NCI-H226 (cell line): ENCODE results near the gene MBTPS2.
"Not testable (repeated sequence)": the region's sequence is repeated elsewhere in the genome, so short reads cannot be mapped to it uniquely, and the experiment has no call there.

Experiments used
- DNase-seq: peaks from one replicate; pipeline ENCODE4 v3.0.0-alpha.2; 2015

MBTPS2 gene

GRCh38 chrX:21863241-21863640 is 23.8 kb downstream of the MBTPS2 start:
- no peak for DNase-seq

- DNase-seq = no peak
These were observed 26.0 kb downstream of the MBTPS2 start for GRCh38 chrX:21865436-21865835.

GRCh38 chrX:21870494-21870893 is 31.1 kb downstream of the MBTPS2 start:
- DNase-seq = no peak

DNA sequence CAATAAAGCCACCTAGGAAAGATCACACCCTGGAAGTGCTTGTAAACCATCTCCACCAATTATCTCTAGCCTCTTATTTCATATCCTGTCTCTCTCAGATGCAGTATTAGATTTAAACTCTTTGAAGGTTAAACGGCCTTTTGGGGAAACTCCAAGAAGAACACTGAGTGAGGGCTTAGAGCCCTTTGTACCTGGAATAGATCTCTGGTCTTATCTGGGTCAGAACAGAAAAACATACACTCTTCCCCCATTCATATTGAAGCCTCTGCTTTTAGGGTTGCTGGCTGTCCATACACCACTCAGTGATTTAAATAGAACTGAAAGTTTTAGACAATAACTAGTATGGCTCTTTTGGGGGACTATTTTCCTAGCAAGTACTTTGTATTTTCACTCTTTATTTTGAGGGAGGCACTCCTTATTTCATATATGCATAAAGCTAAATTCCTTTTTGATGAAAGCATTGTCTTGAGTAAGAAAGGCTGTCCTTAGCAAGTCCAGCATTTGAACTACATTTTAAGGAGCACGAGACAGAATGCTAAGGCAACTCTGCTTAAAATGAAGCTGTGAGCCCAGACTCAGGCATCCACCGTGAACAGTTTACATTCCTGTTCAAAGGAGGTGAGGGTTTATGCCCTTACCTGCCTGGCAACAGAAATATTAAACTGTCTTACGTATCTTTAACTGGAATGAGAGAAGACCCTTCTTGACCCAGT is 33.8 kb downstream of the MBTPS2 start:
- no peak for DNase-seq

DNA sequence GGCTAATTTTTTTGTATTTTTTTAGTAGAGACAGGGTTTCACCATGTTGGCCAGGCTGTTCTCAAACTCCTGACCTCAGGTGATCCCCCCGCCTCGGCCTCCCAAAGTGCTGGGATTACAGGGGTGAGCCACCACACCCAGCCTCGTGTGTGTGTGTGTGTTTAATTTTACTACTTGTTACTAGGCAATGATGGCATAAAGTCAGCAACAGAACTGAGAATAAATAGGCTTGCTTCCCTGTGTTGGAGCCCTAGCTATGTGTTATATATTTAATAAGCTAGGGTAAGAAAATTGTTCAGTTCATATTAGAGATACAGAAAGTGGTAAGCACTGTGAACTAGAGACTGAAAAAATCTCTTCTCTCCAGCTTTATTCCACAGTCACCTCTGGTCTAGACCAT is 34.8 kb downstream of the MBTPS2 start:
- not testable (repeated sequence) for DNase-seq

GRCh38 chrX:21875013-21875412 is 35.6 kb downstream of the MBTPS2 start:
- no peak for DNase-seq

DNA sequence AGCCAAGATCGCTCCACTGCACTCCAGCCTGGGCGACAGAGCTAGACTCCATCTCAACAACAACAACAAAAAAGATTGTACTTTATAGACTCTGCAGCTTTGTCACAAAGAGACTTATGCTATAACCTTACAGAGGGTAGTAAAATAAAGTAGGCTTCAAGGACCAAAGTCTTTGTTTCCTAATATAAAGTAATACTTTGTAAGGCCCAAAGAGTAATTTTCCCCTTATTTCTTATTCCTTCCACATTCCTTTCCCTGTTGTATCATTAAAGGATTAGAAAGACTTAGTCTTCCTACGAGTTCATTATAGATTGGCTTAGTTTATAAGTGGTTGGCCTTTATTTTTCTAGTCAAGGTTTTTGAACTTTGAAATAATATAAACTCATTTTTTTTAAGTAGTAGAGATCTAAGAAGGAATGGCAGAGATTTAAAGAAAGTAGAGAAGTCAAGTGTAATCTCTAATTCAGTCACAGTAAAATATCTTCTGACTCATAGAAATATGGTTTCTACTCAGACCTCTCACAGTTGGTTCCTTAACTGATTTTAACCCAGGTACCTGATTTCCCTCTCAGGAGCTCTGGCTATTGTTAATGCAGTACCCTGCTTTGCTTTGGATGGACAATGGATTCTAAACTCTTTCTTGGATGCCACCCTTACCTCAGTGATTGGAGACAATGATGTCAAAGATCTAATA is 42.6 kb downstream of the MBTPS2 start:
- DNase-seq = no peak

GRCh38 chrX:21883258-21883657 is 43.8 kb downstream of the MBTPS2 start:
- DNase-seq = no peak

GRCh38 chrX:21885568-21885967 is 46.2 kb downstream of the MBTPS2 start:
- DNase-seq = peak; percentile 59

DNA sequence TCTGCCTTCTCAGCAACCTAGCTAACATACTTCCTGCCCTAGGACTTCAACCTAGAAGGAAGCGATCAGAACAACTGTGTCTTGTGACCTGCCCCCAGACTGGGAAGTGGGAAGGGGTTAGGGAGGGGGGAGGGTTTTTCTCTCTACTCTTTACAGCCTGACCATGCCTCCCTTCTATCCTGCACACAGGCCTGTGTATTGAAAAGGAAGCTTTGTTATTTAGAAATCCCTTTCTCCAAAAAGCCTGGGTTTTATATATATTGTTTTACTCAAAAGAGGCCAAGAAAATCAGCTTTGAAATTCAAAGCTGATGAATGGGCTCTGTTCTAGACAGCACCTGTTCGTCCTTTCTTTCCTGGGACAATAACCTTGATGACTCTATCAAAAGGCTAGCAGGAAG is 65.9 kb downstream of the MBTPS2 start:
- no peak for DNase-seq

GRCh38 chrX:21905953-21906352 is 66.5 kb downstream of the MBTPS2 start:
- no peak for DNase-seq

- DNase-seq = no peak
These were observed 67.8 kb downstream of the MBTPS2 start for GRCh38 chrX:21907260-21907659.

DNA sequence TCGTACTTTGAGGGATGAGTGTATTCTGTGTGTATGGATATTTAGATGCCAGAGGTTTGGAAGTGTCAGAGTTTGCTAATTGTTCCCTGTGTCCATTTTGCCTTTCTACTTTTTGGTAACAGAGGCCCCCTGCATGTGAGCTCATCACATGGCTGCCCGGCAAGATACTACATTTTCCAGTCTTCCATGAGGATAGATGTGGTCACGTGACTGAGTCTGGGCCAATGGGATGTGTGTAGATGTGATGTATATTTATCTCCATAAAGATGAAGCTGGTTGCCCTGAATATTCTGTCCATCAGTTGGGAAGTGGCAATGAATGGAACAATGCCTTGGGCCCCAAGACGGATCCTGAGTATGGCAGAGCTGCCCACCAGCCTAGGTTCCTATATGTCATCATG is 72.1 kb downstream of the MBTPS2 start:
- DNase-seq = no peak

DNA sequence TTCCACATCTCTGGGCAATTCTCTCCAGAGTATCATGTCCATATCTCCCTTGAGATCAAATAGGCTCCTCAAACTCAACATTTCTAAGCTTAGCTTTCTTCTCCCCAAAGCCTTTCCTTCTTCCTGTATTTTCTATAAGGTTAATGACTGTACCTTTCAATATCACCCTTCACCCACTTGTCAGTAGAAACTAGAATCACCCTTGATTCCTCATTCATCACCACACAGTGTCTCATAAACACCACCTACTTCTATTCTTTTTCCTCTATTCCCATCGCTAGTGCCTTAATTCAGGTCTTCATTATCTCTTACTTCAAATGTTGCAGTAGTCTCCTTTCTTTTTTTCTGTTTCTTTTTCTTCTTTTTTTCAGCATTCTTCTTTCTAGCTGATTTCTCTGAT is 72.8 kb downstream of the MBTPS2 start:
- DNase-seq = no peak

DNA sequence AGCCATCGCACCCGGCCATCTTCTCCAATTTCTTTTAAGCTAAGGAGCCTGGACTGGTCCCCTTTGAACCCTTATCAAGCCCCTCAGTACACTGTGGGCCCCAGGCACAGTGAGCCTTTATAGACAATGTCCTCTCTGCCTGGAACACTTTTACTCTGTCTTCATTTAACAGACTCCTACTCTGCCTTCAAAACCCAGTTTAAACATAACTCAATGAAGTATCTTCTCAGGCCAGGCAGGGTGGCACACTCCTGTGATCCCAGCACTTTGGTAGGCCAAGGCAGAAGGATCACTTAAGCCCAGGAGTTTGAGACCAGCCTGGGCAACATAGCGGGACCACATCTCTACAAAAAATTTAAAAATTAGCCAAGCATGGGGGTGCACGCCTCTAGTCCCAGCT is 73.6 kb downstream of the MBTPS2 start:
- no peak for DNase-seq

GRCh38 chrX:21926116-21926515 is 86.7 kb downstream of the MBTPS2 start:
- peak; percentile 26 for DNase-seq

- peak; percentile 89 for DNase-seq
These were observed 87.3 kb downstream of the MBTPS2 start for GRCh38 chrX:21926527-21927278.

- DNase-seq = no peak
These were observed 89.8 kb downstream of the MBTPS2 start for GRCh38 chrX:21929209-21929608.

DNA sequence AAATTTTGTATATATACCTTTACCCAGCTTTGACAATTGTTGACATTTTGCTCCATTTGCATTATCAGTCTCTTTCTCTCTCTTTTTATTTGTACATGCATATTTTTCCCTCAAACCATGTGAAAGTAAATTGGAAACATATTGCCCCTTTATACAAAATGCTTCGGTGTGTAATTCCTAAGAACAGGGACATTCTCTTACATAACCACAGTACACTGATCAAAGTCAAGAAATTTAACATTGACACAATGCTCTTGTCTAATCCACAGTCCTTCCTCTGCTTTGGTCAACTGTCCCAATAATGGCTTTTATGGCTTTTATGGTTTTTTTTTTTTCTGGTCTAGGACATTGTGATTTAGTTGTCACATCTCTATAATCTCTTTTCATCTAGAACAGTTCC is 91.6 kb downstream of the MBTPS2 start:
- DNase-seq = no peak

GRCh38 chrX:21932292-21933002 is 93.0 kb downstream of the MBTPS2 start:
- DNase-seq = peak; percentile 76

- DNase-seq = no peak
These were observed 93.7 kb downstream of the MBTPS2 start for GRCh38 chrX:21933077-21933476.

DNA sequence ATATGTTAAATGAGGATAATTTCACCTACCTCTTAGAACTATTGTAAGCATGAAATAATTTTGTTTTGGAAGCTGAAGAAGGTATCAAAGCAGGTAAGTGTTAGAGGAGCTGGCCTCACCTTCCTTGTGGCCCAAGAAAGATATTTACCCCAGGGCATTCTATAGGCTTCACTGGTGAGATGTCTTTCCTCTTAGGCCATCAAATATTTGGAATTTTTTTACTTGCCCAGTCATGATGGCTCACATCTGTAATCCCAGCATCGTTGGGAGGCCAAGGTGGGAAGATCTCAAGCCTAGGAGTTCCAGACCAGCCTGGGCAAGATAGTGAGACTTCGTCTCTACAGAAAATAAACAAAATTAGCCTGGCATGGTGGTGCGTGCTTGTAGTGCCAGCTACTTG is 95.0 kb downstream of the MBTPS2 start:
- DNase-seq = peak; percentile 54
